MCF 10A (cell line): ENCODE measurements around the gene HHATL. TPM values are rescaled to one million over a fixed set of nuclear protein-coding genes. Genes with fewer than 3 reads are reported as not detected.

ENCODE experiments used
- BruUV-seq: library from RNA; stranded (reverse); fragments of 400-500 nt; replicated peaks from 2 replicates; lab custom pipeline; 2021; lab: Mats Ljungman, UMichigan
- CTCF ChIA-PET: fragments of 300-600 bp; sonication (Branson Sonifier 250); formaldehyde crosslinking; extraction: SDS; loops from one replicate; lab custom pipeline; 2021; ENCODE audit warnings: antibody characterized with exemption, inconsistent platforms; lab: Yijun Ruan, JAX
- POLR2A ChIA-PET: fragments of 300-600, 350-650 bp; sonication (Branson Sonifier 250); formaldehyde crosslinking; extraction: SDS; loops from one replicate; lab custom pipeline; 2020; ENCODE audit warnings: antibody characterized with exemption, inconsistent platforms; lab: Yijun Ruan, JAX
- DNase-seq: peaks from one replicate; pipeline ENCODE4 v3.0.0-alpha.2; 2018; ENCODE audit not compliant: unreplicated experiment
- H3K27ac Mint-ChIP-seq: one replicate; pipeline ENCODE4 v1.8.0; 2022; ENCODE audit warnings: mild to moderate bottlenecking, low read depth, mixed read lengths; ENCODE audit not compliant: unreplicated experiment
- H3K27me3 Mint-ChIP-seq: one replicate; pipeline ENCODE4 v1.8.0; 2022; ENCODE audit warnings: mixed read lengths; ENCODE audit not compliant: insufficient read depth, unreplicated experiment
- H3K36me3 Mint-ChIP-seq: one replicate; pipeline ENCODE4 v1.8.0; 2022; ENCODE audit warnings: mild to moderate bottlenecking, moderate library complexity, mixed read lengths; ENCODE audit not compliant: insufficient read depth, unreplicated experiment
- H3K4me1 Mint-ChIP-seq: one replicate; pipeline ENCODE4 v1.8.0; 2022; ENCODE audit warnings: mixed read lengths; ENCODE audit not compliant: insufficient read depth, unreplicated experiment
- H3K4me3 Mint-ChIP-seq: one replicate; pipeline ENCODE4 v1.8.0; 2022; ENCODE audit warnings: mild to moderate bottlenecking, moderate library complexity, mixed read lengths; ENCODE audit not compliant: unreplicated experiment
- H3K9me3 Mint-ChIP-seq: one replicate; pipeline ENCODE4 v1.8.0; 2022; ENCODE audit warnings: mixed read lengths; ENCODE audit not compliant: unreplicated experiment
- CTCF ChIP-seq: fragments of 200-600 bp; IDR thresholded peaks from one replicate; pipeline ENCODE4 v1.8.0; 2022; ENCODE audit warnings: antibody characterized with exemption, mild to moderate bottlenecking; ENCODE audit not compliant: unreplicated experiment
- intact Hi-C: fragments of 100-400 bp; cut with micrococcal nuclease; formaldehyde crosslinking; loops from 2 replicates; pipeline ENCODE4 v1.14.1; 2022
- total RNA-seq: library from RNA; stranded (reverse); gene quantifications from 2 replicates; pipeline ENCODE4 v1.2.3, GENCODE V29; 2022

HHATL gene
- total RNA-seq, 1 experiment from 2014 or later, result not detected

GRCh38 chr3:42711491-42712343 lies 9.1 kb upstream of the HHATL start:
- intact Hi-C loops, result no loop called here
- no peaks in the 10 kb centered on the region for H3K9me3 Mint-ChIP-seq
- H3K4me1 Mint-ChIP-seq, result no peaks in the 10 kb centered on the region
- BruUV-seq, result no TSS peak
- TF ChIP-seq CTCF, result no peak
- H3K27ac Mint-ChIP-seq, result no peak overlapping the region
- DNase-seq, result no peak
- H3K27me3 Mint-ChIP-seq, result no peaks in the 10 kb centered on the region
- CTCF ChIA-PET, result interaction anchor here (0.6 to 1.5 kb wide), 2 partner anchors 31 to 164 kb away, joined by 3 to 4 read pairs; partner anchors contain the start of gene CYP8B1
- POLR2A ChIA-PET, result interaction anchor here (1.4 kb wide), 1 partner anchor 12 kb away, joined by 3 read pairs; no protein-coding TSS in a partner anchor
- H3K4me3 Mint-ChIP-seq, result no peak overlapping the region
- no peaks in the 10 kb centered on the region for H3K36me3 Mint-ChIP-seq

GRCh38 chr3:42710323-42711021 lies 7.9 kb upstream of the HHATL start:
- no peak for TF ChIP-seq CTCF
- intact Hi-C loops, result no loop called here
- Mint-ChIP-seq H3K27ac (no peak overlapping the region), H3K9me3 (no peaks in the 10 kb centered on the region), H3K27me3 (no peaks in the 10 kb centered on the region), H3K36me3 (no peaks in the 10 kb centered on the region), H3K4me3 (no peak overlapping the region), H3K4me1 (no peaks in the 10 kb centered on the region)
- ChIA-PET CTCF (interaction anchor here (0.6 to 1.5 kb wide), 4 partner anchors 9 to 1762 kb away, joined by 3 to 5 read pairs (median 3); no protein-coding TSS in a partner anchor), POLR2A (no interaction called here)
- no TSS peak for BruUV-seq
- DNase-seq, result no peak

GRCh38 chr3:42709621-42710020 lies 7.0 kb upstream of the HHATL start:
- no peak for TF ChIP-seq CTCF
- H3K9me3 Mint-ChIP-seq, result no peaks in the 10 kb centered on the region
- no peak overlapping the region for H3K27ac Mint-ChIP-seq
- DNase-seq, result no peak
- intact Hi-C loops, result no loop called here
- H3K4me3 Mint-ChIP-seq, result no peak overlapping the region
- H3K27me3 Mint-ChIP-seq, result no peaks in the 10 kb centered on the region
- BruUV-seq, result no TSS peak
- H3K36me3 Mint-ChIP-seq, result no peaks in the 10 kb centered on the region
- ChIA-PET CTCF (interaction anchor here (0.8 to 1.1 kb wide), 2 partner anchors 10 to 1763 kb away, joined by 3 to 5 read pairs; no protein-coding TSS in a partner anchor), POLR2A (interaction anchor here (0.5 kb wide), 1 partner anchor 10 kb away, joined by 3 read pairs; no protein-coding TSS in a partner anchor)
- H3K4me1 Mint-ChIP-seq, result no peaks in the 10 kb centered on the region

- H3K27ac Mint-ChIP-seq, result no peak overlapping the region
- DNase-seq, result no peak
- POLR2A ChIA-PET, result no interaction called here
- no peaks in the 10 kb centered on the region for H3K27me3 Mint-ChIP-seq
- TF ChIP-seq CTCF, result no peak
- no peak overlapping the region for H3K4me3 Mint-ChIP-seq
- no TSS peak for BruUV-seq
- no peaks in the 10 kb centered on the region for H3K36me3 Mint-ChIP-seq
- intact Hi-C loops, result no loop called here
- H3K4me1 Mint-ChIP-seq, result no peaks in the 10 kb centered on the region
- H3K9me3 Mint-ChIP-seq, result no peaks in the 10 kb centered on the region
- CTCF ChIA-PET, result interaction anchor here (1.0 kb wide), 1 partner anchor 9 kb away, joined by 6 read pairs; no protein-coding TSS in a partner anchor
Observed at GRCh38 chr3:42708611-42709151, 6.1 kb upstream of the HHATL start.
